Hepatocyte (in vitro differentiated cells): Measurements from ENCODE around the gene DPP10.

Experiments used
- CTCF ChIP-seq: fragments of 200-600 bp; sonication (generic); IDR thresholded peaks from 2 replicates; pipeline ENCODE4 v1.5.1; 2016; ENCODE audit warnings: antibody characterized with exemption, mild to moderate bottlenecking; ENCODE audit not compliant: poor library complexity
- EZH2 ChIP-seq: fragments of 200-600 bp; sonication (generic); IDR thresholded peaks from 2 replicates; pipeline ENCODE4 v1.6.1; 2016; ENCODE audit warnings: antibody characterized with exemption, mild to moderate bottlenecking, borderline replicate concordance
- EZH2phosphoT487 ChIP-seq: fragments of 200-600 bp; sonication (generic); IDR thresholded peaks from one replicate; pipeline ENCODE4 v1.6.1; 2018; ENCODE audit warnings: antibody characterized with exemption, mild to moderate bottlenecking, low read depth, moderate library complexity; ENCODE audit not compliant: unreplicated experiment, severe bottlenecking

- TF ChIP-seq CTCF, result no peak
- TF ChIP-seq EZH2, result no peak
- TF ChIP-seq EZH2phosphoT487, result no peak
These were observed 240.8 kb downstream of the DPP10 start for GRCh38 chr2:114683251-114683650.
